CD4-positive, alpha-beta T cell treated with Interleukin-4 for 1 hour (primary cell): ENCODE results near the gene NXT2.
"Not testable (repeated sequence)": the region's sequence is repeated elsewhere in the genome, so short reads cannot be mapped to it uniquely, and the experiment has no call there.

Experiments used
- DNase-seq, 2 donors: peaks; one replicate each; pipeline ENCODE4 v3.0.0-alpha.2; 2020 to 2022

NXT2 gene

DNA sequence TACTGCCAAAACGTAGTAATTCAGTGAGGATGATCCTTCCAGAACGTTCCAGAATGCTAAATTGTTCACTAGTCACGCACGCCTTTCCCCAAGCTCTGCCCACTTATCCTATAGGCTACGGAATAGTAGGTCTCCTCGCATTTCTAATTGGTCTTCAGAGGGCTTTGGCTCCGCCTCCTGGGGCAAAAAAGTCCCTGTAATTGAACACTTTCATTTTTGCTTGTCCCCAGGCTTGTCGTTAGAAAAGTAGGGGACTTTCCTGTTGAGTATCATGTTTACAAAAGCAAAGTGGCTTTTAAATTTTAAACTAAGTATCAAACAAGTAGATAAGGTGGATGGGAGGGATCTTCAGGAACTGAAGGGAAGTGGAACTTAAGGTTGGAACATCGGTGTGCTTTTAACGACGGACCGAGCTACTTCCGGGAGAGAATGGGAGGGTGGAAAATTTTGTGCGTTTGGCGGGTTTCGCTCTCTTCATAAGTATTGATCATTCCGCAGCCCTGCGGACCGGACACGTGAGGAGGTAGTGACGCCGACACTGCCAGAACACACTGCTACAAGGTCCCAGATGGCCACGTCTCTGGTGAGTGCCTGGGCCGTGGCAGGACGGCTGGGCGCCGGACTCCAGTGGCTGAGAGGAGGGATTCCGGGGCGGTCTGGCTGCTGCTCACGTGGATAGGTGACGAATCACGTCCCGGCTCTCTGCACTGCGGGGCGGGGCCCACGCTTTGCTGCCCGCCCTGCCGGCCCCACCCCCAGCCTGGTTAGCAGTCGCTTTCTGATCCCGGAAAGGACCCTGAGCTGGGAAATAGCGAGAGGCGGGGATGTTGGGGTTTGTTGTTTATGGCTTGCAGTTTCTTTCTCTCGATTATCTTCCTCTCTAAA, at the start of gene NXT2:
Gene NXT2 (plus strand): TSS at position 406 of the 885 bp plus-strand sequence. CDS start 163 bp downstream, at position 569.
- DNase-seq: peak; percentile 87 to 90

DNA sequence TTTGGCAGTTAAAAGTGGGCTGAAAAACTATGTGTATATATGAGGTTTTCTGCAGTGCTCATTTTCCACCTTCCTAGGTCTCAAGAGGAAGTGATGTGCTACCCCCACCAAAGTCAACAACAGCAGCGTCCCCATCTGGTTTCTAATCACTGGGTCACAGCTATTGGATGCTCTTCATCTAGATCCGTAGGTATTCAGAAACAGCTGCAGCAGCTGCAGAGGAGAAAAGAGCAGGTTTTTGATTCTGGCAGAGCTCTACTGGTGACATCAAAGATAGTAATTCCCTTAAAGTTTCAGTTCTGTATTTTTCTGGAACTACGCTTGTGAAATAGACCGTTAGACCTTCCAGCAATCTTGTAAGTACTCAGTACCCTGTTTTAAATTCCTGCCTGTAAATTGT, 49.0 kb upstream of the NXT2 start:
- no peak for DNase-seq

DNA sequence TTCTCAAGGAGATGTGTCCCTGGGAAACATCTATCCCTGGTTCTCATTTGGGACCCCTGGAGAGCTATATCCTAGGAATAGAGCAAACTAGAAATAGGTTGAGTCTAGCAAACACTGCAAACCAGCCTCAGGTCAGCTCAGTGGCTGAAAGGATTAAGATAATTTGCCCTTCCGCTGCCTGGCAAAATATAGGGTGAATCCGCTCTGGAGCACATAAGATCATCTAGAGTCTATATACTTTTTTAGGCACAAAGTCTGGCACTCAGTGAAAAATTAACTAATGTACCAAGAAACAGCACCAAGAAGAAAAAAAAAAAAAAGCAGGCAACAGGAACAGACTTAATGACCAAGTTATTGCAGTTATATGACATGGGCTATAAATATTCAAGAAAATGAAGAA, 47.5 kb upstream of the NXT2 start:
- no peak for DNase-seq

DNA sequence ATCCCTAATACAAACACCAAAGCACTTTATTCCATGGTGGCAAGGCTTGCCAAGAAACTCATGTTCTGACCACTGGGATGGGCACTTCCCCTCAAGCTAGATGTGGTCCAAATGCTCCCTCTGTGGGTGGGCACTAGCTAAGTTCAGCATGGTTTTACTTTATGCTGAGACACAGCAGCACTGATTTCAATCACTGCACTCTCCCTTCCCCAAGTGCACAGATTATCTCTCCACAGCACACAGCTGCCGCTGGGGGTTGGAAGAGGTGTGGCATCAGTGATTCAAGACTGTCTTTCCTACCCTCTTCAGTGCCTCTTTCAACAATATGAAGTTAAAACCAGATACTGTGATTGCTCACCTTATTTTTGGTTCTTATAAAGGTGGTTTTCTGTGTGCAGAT, 38.2 kb upstream of the NXT2 start:
- no peak for DNase-seq

DNA sequence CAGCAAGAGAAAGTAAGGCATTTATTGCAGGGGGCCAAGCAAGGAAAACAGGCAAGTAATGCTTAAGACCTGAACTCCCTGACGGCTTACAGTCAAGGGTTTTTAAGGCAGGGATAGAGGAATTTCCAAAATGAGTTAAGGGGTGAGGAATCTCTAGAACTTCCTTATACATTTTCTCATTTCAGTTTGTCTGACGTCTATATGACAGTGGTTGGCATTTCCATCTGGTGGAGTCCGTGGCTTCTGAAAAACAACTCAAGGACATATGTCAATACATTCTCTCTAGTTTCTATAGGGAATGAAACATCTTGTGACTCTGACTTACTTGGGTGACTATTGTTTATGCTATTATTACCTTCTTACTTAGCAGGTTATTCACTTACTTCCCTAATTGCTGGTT, 35.5 kb upstream of the NXT2 start:
- no peak for DNase-seq

DNA sequence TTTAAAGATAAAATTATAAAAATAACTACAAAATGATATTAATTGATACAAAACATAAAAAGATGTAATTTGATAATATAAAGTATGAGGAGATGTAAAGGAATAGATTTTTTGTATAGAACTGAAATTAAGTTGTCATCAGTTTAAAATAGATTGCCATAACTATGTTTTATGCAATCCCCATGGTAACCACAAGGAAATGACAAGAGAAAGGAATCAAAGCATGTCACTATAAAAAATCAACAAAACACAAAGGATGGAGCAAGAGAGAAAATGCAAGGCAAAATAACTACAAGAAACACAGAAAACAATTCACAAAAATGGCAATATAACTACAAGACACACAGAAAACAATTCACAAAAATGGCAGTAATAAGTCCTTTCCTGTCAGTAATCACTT, 27.7 kb upstream of the NXT2 start:
- DNase-seq: no peak

DNA sequence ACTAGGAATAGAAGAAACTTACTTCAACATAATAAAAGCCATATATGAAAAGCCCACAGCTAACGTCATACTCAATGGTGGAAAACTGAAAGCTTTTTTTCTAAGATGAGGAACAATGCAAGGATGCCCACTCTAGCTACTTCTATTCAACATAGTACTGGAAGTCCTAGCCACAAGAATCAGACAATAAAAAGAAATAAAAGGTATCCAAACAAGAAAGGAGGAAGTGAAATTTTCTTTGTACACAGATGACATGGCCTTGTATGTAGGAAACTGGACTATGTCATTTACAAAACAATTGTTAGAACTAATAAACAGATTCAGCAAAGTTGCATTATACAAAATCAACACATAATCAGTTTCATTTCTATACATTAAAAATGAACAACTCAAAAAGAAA, 25.5 kb upstream of the NXT2 start:
- DNase-seq: no peak

DNA sequence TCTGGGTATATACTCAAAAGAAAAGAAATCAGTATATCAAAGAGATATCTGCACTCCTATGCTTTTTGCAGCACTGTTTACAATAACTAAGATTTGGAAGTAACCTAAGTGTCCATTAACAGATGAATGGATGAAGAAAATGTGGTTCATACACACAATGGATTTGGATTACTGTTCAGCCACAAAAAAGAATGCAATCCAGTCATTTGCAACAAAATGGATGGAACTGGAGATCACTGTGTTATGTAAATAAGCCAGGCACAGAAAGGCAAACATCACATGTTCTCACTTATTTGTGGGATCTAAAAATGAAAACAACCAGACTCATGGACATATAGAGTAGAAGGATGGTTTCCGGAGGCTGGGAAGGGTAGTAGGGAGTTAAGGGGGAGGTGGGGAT, 17.6 kb upstream of the NXT2 start:
- DNase-seq: no peak

DNA sequence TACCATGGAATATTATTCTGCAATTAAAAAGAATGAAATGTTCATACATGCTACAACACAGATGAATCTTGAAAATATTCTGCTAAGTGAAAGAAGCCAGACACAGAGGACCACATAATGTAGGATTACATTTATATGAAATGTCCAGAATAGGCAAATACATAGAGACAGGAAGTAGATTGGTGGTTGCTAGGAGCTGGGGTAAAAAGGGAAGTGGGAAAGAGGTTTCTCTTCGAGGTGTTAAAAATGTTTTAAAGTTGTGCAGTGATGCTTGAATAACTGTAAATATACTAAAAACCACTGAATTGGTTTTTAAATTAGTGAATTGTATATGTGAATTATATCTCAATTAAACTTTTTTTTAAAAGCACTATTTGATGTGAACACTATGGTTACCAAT, 3.6 kb upstream of the NXT2 start:
- DNase-seq: no peak

DNA sequence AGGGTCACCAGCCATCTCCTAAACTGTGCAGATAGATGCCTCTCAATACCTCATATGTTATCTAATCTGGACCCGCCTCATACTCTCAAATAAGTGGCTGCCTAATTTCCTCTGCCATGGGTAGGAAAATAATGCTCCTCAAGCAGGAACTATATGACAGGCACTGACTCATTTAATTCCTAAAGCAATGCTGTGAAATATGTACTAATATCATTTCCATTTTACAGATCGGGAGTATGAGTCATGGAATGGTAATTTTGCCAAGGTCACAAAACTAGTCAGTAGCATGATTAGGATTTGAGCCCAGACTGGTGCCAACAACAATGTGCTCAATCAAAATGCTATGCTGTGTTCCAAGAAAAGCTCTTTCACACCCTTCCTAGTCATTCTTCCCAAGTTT, 3.0 kb upstream of the NXT2 start:
- DNase-seq: no peak

DNA sequence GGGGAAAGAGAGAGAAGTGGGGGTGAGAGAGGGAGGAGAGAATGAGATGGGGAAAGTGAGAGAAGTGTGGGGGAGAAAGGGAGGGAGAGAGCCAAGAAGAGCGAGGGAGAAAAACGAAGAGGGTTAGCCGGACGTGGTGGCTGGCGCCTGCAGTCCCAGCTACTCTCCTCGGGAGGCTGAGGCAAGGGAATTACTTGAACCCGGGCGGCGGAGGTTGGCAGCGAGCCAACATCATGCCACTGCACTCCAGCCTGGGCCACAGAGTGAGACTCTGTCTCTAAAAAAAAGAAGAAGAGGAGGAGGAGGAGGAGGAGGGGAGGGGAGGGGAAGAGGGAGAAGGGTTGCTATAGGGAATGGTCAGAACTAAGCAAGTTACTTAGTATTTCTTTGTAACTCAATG, 1.7 kb upstream of the NXT2 start:
- DNase-seq: no peak

DNA sequence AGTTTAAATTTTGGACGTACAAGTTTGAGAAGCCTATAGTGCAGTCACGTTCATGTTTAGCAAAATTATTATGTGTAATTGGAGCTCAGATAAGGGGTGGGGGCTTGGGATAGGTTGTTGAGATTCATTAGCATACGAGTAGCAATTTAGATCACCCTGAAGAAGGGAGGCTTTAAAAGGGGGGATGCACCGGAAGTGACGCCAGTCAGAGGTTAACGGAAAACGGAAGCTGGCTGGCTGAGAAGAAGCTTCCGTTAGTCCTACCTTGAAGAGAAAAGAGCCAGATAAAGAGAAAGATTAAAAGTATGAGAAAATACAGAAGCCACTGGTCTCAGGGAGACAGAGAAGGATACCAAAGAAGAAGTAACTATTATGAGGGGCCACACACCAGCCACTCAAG, 1.1 kb upstream of the NXT2 start:
- DNase-seq: no peak

DNA sequence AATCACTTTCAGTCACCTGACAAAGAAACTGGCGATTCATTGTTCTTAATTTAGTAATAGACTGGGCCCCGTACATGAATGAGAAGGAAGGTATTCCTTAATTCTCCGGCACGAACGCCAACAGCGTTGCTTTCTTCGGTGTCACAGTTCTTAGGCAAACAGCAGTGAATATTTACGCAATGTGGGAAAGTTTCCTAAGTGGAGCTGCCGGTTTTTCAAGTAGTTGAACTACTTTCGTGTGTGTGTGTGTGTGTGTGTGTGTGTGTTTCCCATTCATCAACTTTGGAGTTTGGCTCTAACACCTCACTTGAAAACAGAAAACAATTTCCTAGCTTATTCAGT, 651 bp downstream of the NXT2 start:
- DNase-seq: no peak

DNA sequence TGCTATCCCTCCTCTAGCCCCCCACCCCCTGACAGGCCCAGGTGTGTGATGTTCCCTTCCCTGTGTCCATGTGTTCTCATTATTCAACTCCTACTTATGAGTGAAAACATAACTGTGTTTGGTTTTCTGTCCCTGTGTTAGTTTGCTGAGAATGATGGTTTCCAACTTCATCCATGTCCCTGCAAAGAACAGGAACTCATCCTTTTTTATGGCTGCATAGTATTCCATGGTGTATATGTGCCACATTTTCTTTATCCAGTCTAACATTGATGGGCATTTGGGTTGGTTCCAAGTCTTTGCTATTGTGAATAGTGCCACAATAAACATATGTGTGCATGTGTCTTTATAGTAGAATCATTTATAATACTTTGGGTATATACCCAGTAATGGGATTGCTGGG, 2.4 kb downstream of the NXT2 start:
- not testable (repeated sequence) for DNase-seq

DNA sequence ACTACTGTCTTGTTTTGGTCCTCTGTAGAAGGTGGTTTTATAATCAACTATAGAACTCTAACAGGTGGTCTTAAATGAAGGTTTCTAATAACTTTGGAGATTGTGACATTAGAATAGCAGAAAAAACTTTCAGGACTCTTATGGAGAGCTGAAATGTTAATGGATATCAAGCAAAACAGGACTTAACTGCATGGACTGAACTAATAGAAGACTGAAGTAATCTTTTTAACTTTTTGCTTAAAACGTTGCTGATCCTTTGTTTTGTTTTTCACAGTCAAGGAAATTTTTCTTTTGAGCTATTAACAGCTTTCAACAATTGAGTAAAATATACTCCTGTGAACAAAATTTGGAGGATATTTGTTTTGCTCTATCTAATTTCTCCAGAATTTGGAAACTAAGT, 17.2 kb downstream of the NXT2 start:
- DNase-seq: no peak

DNA sequence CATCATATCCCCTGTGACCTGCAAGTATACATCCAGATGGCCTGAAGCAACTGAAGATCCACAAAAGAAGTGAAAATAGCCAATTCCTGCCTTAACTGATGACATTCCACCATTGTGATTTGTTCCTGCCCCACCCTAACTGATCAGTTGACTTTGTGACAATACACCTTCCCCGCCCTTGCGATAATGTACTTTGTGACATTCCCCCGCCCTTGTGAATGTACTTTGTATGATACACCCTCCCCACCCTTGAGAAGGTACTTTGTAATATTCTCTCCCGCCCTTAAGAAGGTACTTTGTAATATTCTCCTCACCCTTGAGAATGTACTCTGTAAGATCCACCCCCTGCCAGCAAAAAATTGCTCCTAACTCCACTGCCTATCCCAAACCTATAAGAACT, 39.4 kb downstream of the NXT2 start:
- not testable (repeated sequence) for DNase-seq

DNA sequence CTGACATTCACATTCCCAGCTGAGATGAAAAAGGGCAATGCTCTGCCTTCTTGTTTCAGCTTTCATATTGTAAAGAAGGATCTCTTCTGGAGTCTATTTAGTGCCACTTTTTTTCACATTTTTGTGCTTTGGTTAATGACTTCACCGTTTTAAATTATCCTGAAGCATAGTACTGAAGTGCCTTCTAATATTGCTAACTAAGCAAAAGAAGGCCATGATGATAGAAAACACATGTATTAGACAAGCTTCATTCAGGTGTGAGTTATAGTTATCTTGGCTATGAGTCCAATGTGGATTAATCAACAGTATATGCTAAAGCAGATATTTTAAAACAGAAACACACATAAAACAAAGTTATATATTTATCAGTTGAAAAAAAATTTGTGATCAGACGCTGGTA, 40.4 kb downstream of the NXT2 start:
- no peak for DNase-seq

DNA sequence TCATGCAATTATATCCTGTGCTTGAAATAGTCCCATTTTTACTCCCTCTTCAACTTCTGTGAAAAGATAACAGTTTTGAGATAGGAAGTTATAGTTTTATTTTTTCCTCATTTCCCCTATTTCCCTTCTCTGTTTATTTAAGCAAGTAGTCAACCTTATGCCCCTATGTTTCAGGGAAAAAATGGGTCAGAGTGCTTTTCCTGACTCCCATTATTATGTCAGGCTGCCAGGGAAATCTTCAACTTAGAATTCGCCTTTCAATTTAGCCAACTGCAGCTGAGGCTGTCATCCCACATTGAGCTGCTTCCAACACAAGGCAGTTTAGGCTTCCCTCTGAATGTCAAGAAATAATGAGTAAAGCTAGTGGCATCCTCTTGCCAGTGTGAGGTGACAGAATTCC, 42.3 kb downstream of the NXT2 start:
- DNase-seq: no peak

DNA sequence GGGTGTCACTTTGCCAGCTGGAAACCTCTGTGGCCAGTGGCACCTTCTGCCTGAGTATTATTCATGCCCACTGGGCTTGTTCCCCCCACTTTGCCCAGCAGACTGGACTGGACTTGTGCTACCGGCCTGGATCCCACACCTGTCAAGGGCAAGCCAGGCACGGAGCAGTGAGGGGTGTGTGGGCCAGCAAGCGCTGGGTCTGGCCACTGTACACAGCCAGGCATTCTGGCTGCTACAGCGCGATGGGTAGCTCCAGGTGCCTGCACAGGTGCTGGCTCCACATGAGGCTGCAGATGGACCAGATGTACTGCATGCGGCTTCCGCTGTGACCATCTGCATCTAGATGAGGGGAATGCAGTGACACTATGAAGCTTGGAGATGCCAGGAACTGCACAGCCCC, 48.8 kb downstream of the NXT2 start:
- no peak for DNase-seq

DNA sequence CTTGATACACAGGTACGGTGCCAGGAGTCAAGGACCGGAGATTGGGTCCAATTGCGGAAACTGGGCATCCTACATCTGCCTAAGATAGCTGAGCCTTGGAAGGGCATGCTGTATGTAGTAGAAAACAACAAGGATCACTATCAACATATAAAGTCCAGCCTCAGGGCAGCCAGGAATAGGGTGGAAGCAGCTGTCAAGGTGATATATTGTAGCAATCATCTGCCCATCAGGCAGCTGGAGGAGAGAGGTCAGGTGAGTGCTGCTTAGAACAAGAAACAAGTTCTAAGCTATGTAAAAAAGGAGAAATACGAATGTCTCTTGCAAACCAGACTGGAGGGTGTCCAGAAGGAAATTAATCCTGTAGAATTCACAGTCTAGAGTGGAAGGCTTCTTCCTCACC, 53.5 kb downstream of the NXT2 start:
- DNase-seq: no peak
